HepG2 (cell line): ENCODE results near the gene SUMO1. TPM values are rescaled to one million over a fixed set of nuclear protein-coding genes. Genes with fewer than 3 reads are reported as not detected.

Experiments
- DDIT3 ChIP-seq: sonication (generic); formaldehyde crosslinking; IDR thresholded peaks from 2 replicates; pipeline ENCODE4 v1.4.0; 2020; ENCODE audit warnings: mild to moderate bottlenecking, missing genetic modification reagents
- FOXJ3 ChIP-seq: sonication (generic); formaldehyde crosslinking; IDR thresholded peaks from 2 replicates; pipeline ENCODE4 v1.4.0; 2020; ENCODE audit warnings: missing genetic modification reagents, mild to moderate bottlenecking, borderline replicate concordance
- HOXA9 ChIP-seq: sonication (generic); formaldehyde crosslinking; IDR thresholded peaks from 2 replicates; pipeline ENCODE4 v1.8.1; 2022; ENCODE audit warnings: missing genetic modification reagents, mild to moderate bottlenecking, moderate library complexity, borderline replicate concordance
- JUN ChIP-seq: sonication (generic); formaldehyde crosslinking; IDR thresholded peaks from 2 replicates; pipeline ENCODE4 v1.4.0; 2020; ENCODE audit warnings: mild to moderate bottlenecking, missing genetic modification reagents
- NCOA1 ChIP-seq: sonication (generic); formaldehyde crosslinking; IDR thresholded peaks from 2 replicates; pipeline ENCODE4 v1.9.0; 2021; ENCODE audit warnings: missing genetic modification reagents
- RAD21 ChIP-seq: fragments of 450-650 bp; formaldehyde crosslinking; IDR thresholded peaks from 2 replicates; pipeline ENCODE4 v1.5.0; 2020; ENCODE audit warnings: mild to moderate bottlenecking
- XBP1 ChIP-seq: sonication (generic); formaldehyde crosslinking; IDR thresholded peaks from 2 replicates; pipeline ENCODE4 v1.5.0; 2020; ENCODE audit warnings: missing genetic modification reagents
- ZEB1 ChIP-seq: IDR thresholded peaks from 2 replicates; pipeline ENCODE4 v1.6.1; 2012; ENCODE audit warnings: mild to moderate bottlenecking, low read depth, inconsistent platforms; ENCODE audit not compliant: insufficient replicate concordance
- ZFYVE20 ChIP-seq: sonication (generic); formaldehyde crosslinking; IDR thresholded peaks from 2 replicates; pipeline ENCODE4 v1.8.0; 2023; ENCODE audit warnings: low read depth, mild to moderate bottlenecking, moderate library complexity, missing genetic modification reagents, borderline replicate concordance
- ZNF225 ChIP-seq: sonication (generic); formaldehyde crosslinking; IDR thresholded peaks from 2 replicates; pipeline ENCODE4 v1.4.0; 2020; ENCODE audit warnings: mild to moderate bottlenecking, missing genetic modification reagents
- ZNF235 ChIP-seq: sonication (generic); formaldehyde crosslinking; IDR thresholded peaks from 2 replicates; pipeline ENCODE4 v1.8.1; 2023; ENCODE audit warnings: mild to moderate bottlenecking, missing genetic modification reagents, borderline replicate concordance
- ZNF331 ChIP-seq: sonication (generic); formaldehyde crosslinking; IDR thresholded peaks from 2 replicates; pipeline ENCODE4 v1.4.0; 2020; ENCODE audit warnings: missing genetic modification reagents
- ZNF33A ChIP-seq: sonication (generic); formaldehyde crosslinking; IDR thresholded peaks from 2 replicates; pipeline ENCODE4 v1.5.1; 2020; ENCODE audit warnings: missing genetic modification reagents, mild to moderate bottlenecking, moderate library complexity, borderline replicate concordance
- ZNF547 ChIP-seq: sonication (generic); formaldehyde crosslinking; IDR thresholded peaks from 2 replicates; pipeline ENCODE4 v1.5.1; 2020; ENCODE audit warnings: mild to moderate bottlenecking, missing genetic modification reagents
- ZNF777 ChIP-seq: sonication (generic); formaldehyde crosslinking; IDR thresholded peaks from 2 replicates; pipeline ENCODE4 v1.4.0; 2020; ENCODE audit warnings: missing genetic modification reagents
- ZNF883 ChIP-seq: sonication (generic); formaldehyde crosslinking; IDR thresholded peaks from 2 replicates; pipeline ENCODE4 v1.5.1; 2020; ENCODE audit warnings: mild to moderate bottlenecking, missing genetic modification reagents; ENCODE audit errors: not compliant biosample characterization
- polyA plus RNA-seq, 8 experiments: library from polyadenylated mRNA; depleted of rRNA in 3 of 8; stranded (reverse) in 7 of 8; unstranded in 1 of 8; fragments of >200 nt; fragmentation: Illumina TruSeq in 4 of 8; extraction: Trizol in 4 of 8; gene quantifications; 2 replicates each; pipeline versions ENCODE4 v1.2.1 to v1.2.3, GENCODE V29; 2011 to 2016; ENCODE audit warnings: low read depth in 4 of 8, missing spikeins in 1 of 8, mixed read lengths in 1 of 8; ENCODE audit not compliant: insufficient read depth in 1 of 8
- total RNA-seq, 5 experiments: library from RNA; depleted of rRNA; stranded (reverse); fragments of >200 nt; fragmentation: Illumina TruSeq; extraction: Trizol; gene quantifications; 2 replicates each; pipeline ENCODE4 v1.2.3, GENCODE V29; 2016; ENCODE audit warnings: low read depth in 1 of 5
- TF ChIP-seq, protein P1 (sequence below): sonication (generic); formaldehyde crosslinking; IDR thresholded peaks from 2 replicates; pipeline ENCODE4 v1.8.1; 2023; ENCODE audit warnings: missing genetic modification reagents, inconsistent platforms, borderline replicate concordance
- TF ChIP-seq, protein P2 (sequence below): IDR thresholded peaks from 2 replicates; pipeline ENCODE4 v1.6.1; 2016
- TF ChIP-seq, protein P3 (sequence below): IDR thresholded peaks from 2 replicates; pipeline ENCODE4 v1.6.1; 2016; ENCODE audit warnings: low read depth, missing genetic modification reagents, missing compliant biosample characterization
- TF ChIP-seq, protein P4 (sequence below): IDR thresholded peaks from 2 replicates; pipeline ENCODE4 v1.6.1; 2018; ENCODE audit warnings: missing genetic modification reagents, mild to moderate bottlenecking, missing compliant biosample characterization

SUMO1 gene
- total and polyA plus RNA-seq, 2 of the 13 experiments (the other 11 are each of a cell fraction or from before 2014, with no cell fraction given) = 101 to 173 TPM

- TF ChIP-seq ZEB1 (no peak), DDIT3 (CRISPR knock-in tag) (no peak), FOXJ3 (CRISPR knock-in tag) (no peak), ZFYVE20 (CRISPR knock-in tag) (no peak), JUN (CRISPR knock-in tag) (no peak), ZNF547 (CRISPR knock-in tag) (peak; percentile 52; the same call in 1 of the 2 replicates), ZNF33A (CRISPR knock-in tag) (no peak), NCOA1 (CRISPR knock-in tag) (no peak), ZNF883 (CRISPR knock-in tag) (peak; percentile 75), ZNF235 (CRISPR knock-in tag) (peak; percentile 89; the same call in 1 of the 2 replicates), RAD21 (CRISPR knock-in tag) (peak; percentile 46; the same call in 1 of the 2 replicates), XBP1 (CRISPR knock-in tag) (no peak), ZNF225 (CRISPR knock-in tag) (no peak; the same call in 1 of the 2 replicates), HOXA9 (peak; percentile 82; the same call in 1 of the 2 replicates), ZNF331 (CRISPR knock-in tag) (peak; percentile 83), ZNF777 (CRISPR knock-in tag) (no peak)
- TF ChIP-seq, protein P1, sequence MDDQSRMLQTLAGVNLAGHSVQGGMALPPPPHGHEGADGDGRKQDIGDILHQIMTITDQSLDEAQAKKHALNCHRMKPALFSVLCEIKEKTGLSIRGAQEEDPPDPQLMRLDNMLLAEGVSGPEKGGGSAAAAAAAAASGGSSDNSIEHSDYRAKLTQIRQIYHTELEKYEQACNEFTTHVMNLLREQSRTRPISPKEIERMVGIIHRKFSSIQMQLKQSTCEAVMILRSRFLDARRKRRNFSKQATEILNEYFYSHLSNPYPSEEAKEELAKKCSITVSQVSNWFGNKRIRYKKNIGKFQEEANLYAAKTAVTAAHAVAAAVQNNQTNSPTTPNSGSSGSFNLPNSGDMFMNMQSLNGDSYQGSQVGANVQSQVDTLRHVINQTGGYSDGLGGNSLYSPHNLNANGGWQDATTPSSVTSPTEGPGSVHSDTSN (CRISPR knock-in tag) = no peak
- TF ChIP-seq, protein P2, sequence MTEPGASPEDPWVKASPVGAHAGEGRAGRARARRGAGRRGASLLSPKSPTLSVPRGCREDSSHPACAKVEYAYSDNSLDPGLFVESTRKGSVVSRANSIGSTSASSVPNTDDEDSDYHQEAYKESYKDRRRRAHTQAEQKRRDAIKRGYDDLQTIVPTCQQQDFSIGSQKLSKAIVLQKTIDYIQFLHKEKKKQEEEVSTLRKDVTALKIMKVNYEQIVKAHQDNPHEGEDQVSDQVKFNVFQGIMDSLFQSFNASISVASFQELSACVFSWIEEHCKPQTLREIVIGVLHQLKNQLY (CRISPR knock-in tag) = peak; percentile 42; the same call in 1 of the 2 replicates
- TF ChIP-seq, protein P3, sequence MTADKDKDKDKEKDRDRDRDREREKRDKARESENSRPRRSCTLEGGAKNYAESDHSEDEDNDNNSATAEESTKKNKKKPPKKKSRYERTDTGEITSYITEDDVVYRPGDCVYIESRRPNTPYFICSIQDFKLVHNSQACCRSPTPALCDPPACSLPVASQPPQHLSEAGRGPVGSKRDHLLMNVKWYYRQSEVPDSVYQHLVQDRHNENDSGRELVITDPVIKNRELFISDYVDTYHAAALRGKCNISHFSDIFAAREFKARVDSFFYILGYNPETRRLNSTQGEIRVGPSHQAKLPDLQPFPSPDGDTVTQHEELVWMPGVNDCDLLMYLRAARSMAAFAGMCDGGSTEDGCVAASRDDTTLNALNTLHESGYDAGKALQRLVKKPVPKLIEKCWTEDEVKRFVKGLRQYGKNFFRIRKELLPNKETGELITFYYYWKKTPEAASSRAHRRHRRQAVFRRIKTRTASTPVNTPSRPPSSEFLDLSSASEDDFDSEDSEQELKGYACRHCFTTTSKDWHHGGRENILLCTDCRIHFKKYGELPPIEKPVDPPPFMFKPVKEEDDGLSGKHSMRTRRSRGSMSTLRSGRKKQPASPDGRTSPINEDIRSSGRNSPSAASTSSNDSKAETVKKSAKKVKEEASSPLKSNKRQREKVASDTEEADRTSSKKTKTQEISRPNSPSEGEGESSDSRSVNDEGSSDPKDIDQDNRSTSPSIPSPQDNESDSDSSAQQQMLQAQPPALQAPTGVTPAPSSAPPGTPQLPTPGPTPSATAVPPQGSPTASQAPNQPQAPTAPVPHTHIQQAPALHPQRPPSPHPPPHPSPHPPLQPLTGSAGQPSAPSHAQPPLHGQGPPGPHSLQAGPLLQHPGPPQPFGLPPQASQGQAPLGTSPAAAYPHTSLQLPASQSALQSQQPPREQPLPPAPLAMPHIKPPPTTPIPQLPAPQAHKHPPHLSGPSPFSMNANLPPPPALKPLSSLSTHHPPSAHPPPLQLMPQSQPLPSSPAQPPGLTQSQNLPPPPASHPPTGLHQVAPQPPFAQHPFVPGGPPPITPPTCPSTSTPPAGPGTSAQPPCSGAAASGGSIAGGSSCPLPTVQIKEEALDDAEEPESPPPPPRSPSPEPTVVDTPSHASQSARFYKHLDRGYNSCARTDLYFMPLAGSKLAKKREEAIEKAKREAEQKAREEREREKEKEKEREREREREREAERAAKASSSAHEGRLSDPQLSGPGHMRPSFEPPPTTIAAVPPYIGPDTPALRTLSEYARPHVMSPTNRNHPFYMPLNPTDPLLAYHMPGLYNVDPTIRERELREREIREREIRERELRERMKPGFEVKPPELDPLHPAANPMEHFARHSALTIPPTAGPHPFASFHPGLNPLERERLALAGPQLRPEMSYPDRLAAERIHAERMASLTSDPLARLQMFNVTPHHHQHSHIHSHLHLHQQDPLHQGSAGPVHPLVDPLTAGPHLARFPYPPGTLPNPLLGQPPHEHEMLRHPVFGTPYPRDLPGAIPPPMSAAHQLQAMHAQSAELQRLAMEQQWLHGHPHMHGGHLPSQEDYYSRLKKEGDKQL = no peak
- TF ChIP-seq, protein P4, sequence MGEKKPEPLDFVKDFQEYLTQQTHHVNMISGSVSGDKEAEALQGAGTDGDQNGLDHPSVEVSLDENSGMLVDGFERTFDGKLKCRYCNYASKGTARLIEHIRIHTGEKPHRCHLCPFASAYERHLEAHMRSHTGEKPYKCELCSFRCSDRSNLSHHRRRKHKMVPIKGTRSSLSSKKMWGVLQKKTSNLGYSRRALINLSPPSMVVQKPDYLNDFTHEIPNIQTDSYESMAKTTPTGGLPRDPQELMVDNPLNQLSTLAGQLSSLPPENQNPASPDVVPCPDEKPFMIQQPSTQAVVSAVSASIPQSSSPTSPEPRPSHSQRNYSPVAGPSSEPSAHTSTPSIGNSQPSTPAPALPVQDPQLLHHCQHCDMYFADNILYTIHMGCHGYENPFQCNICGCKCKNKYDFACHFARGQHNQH (CRISPR knock-in tag) = peak; percentile 55
Measured at GRCh38 chr2:202238234-202239197, at the start of gene SUMO1 (continued).
